ENCODE results near the gene THSD1.
A peak's percentile ranks its signal among the peaks of the same experiment; 100 is the strongest.

DNA sequence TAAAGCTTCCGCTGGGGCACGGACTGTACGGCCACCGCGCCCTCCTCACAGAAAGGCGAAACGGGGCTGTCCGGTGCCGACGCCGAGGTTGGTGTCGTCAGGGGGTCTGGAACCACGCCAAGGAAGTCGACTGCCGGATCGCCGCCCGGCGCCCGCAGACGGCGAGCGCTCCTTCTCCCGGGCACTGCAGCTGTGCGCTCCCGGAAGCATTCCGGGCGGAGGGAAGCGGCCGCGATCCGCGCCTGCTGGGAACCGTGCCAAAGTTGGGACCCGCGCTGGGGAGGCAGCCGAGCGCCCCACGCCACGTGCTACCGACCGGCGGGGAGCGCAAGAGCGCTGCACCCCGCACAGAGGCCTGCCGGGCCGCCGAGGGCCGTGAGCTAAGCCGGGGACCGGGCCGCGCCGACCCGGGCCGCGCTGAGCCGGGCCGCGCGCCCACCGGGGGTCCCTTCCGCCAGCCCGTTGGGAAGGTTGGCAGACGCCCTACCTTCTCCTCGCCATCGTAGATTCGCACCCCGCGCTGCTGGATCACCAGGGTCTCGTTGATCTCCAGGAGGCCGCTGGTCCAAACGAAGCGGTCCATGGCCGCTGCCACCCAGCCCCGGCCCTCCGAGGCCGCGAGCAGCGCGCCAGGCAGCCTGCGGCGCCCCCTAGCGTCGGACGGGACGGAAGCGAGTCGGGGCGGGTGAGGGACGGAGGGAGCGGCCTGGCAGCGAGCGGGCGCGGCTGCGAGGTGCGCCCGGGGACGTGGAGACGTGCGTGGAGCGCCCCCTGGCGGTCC is 44.2 kb upstream of the THSD1 start, which contains the start of gene VPS36:
- TF ChIP-seq CTCF (tag by site-specific recombination; IDR thresholded peaks at IDR 0.05) (peak; percentile 90), ZNF211 (tag by site-specific recombination; IDR thresholded peaks at IDR 0.05; ENCODE audit: low read depth) (no peak), SP7 (tag by site-specific recombination; IDR thresholded peaks at IDR 0.05) (no peak), ZBTB49 (tag by site-specific recombination; IDR thresholded peaks at IDR 0.05; ENCODE audit: low read depth) (no peak), ZNF747 (tag by site-specific recombination; IDR thresholded peaks at IDR 0.05) (no peak), ZNF274 (IDR thresholded peaks at IDR 0.05; ENCODE audit: low read length) (no peak), ZNF274 (tag by site-specific recombination; IDR thresholded peaks at IDR 0.05; ENCODE audit: borderline replicate concordance) (no peak), ZNF140 (tag by site-specific recombination; IDR thresholded peaks at IDR 0.05) (no peak), TCF7L2 (IDR thresholded peaks at IDR 0.05; ENCODE audit: borderline replicate concordance, low read depth, low read length) (no peak), ZFP69B (tag by site-specific recombination; IDR thresholded peaks at IDR 0.05) (peak; percentile 28; the same call in 1 of the 2 replicates), ZNF362 (tag by site-specific recombination; IDR thresholded peaks at IDR 0.05) (no peak), ZNF629 (tag by site-specific recombination; IDR thresholded peaks at IDR 0.05) (peak; percentile 60), ZNF544 (tag by site-specific recombination; IDR thresholded peaks at IDR 0.05) (no peak), ZNF670 (tag by site-specific recombination; IDR thresholded peaks at IDR 0.05; ENCODE audit: low read depth) (no peak), ZNF335 (tag by site-specific recombination; conservative IDR thresholded peaks at IDR 0.05) (peak; percentile 67)

All from HEK293 (cell line).